Measurements from ENCODE around the gene TOX4. TPM values are rescaled to one million over a fixed set of nuclear protein-coding genes. Genes with fewer than 3 reads are reported as not detected.
A peak's percentile ranks its signal among the peaks of the same experiment; 100 is the strongest.

Gene TOX4
- total RNA-seq, 1 donor from 2014 or later: 68.1 TPM

DNA sequence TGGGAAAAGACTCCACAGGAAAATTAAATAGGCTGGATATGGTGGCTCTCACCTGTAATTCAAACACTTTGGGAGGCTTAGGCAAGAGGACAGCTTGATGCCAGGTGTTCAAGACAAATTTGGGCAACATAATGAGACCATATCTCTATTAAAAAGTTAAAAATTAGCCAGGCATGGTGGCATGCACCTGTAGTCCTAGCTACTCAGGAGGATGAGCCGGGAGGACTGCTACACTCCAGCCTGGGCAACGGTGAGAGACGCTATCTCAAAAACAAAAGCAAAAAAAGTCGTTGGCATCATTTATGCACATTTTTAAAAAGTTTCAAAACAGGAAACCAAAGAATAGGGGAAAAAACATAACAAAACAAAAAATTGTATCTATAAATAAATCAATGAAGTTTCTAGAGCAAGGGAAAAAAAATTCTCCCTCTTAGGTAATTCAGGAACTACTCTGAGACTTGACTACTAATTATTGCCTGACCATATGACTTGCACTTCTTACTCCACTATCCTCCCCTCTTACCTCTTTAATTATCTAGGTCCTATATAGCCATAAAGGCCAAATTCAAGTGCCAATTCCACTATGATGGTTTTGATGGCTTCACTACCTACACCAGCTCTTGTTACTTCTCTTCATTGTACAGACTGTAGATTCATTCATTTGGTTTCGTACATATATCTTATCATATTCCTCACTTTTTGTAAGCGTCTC, 32.6 kb downstream of the TOX4 start:
- peak overlapping the region; percentile 97 for H3K27ac Mint-ChIP-seq
- intact Hi-C loops (cut with micrococcal nuclease): loop anchor here (10.0 kb wide), 1 partner anchor 245 kb away; the partner anchor contains the start of gene HNRNPC

DNA sequence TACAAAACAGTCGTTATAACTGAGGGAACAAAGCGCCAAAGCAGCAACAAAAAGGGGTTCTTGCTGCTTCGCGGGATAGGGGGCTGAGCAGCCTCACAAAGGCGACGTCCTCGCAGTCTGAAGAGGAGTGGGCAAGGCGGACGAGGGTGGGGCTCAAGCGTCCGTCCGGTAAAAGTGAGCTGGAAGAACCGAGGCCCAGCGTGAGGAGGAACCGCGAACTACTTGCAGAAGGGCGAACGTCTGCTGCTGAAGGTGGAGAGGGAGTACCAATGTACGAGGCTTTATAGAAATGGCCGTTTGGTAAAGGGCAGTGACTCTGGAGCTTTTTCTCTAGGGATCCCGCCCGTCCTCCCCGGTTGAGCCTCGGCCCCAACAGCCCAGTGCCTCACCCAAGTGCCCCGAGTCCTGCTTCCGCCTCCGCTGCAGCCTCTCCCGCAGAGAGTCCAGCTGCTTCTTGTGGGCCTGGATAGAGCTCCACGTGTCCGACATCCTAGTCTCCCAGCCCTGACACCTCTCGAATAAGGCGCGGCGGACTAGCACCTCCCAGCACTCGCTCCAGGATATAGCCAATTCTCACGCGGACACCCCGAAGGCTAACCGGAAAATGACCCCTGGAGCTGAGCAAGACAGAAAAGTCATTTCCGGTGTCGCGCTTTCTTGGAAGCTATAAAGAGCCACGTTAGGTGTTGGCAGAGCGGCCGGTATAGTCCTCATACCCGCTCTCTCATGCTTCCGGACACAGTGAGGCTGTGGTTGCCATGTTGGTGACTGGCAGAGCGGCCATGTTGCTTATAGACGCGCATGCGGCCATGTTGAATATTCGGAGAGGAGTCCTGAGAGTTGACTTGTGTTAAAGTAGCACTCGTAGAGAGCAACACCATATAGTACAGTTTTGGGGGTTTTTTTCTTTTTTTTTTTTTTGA, 34.0 kb downstream of the TOX4 start, which contains the start of gene METTL3:
METTL3 (minus strand) TSS at position 606 of the 923 bp plus-strand sequence; CDS start at position 489, 117 bp downstream.
- Mint-ChIP-seq H3K36me3 (ENCODE audit: low read depth) (peaks cover 33% of the 10 kb centered on the region), H3K27ac (peak within 1 kb of the TSS; percentile 97), H3K9me3 (no peaks in the 10 kb centered on the region), H3K4me3 (ENCODE audit: low read depth) (peak within 1 kb of the TSS; percentile 88), H3K27me3 (ENCODE audit: low read depth) (peaks cover 5% of the 10 kb centered on the region), H3K4me1 (ENCODE audit: low read depth) (peaks cover 28% of the 10 kb centered on the region)
- intact Hi-C loops (cut with micrococcal nuclease): loop anchor here (1.0 to 10.0 kb wide), 5 partner anchors 15 to 246 kb away; partner anchors contain the start of genes CHD8, HNRNPC, SALL2 and TOX4
- peak; percentile 91 for DNase-seq (ENCODE audit: low spot score)

More for the DNA sequence above, 32.6 kb downstream of the TOX4 start:
- no peak for DNase-seq (ENCODE audit: low spot score)
- Mint-ChIP-seq H3K27me3 (ENCODE audit: low read depth) (peaks cover 3% of the 10 kb centered on the region), H3K36me3 (ENCODE audit: low read depth) (peaks cover 42% of the 10 kb centered on the region), H3K4me3 (ENCODE audit: low read depth) (peak overlapping the region; percentile 88), H3K4me1 (ENCODE audit: low read depth) (peaks cover 37% of the 10 kb centered on the region), H3K9me3 (no peaks in the 10 kb centered on the region)

DNA sequence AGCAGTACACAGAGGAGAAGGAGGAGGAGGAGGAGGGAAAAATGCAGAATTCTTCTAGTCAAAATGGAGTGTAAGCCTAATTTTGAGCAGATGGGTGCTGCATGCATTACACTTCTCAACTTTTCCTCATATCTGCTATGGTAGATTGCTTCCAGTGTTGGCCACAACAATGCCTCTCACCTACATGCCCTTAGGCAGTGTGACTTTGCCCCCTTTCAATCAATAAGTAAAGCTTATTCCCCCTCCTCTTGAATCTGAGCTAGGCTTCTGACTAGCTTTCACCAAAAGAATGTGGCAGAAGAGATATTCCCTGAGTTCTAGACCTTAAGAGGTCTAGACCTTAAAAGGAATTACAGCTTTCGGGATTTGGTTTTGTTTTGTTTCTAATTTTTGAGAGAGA, 37.3 kb downstream of the TOX4 start:
- intact Hi-C loops (cut with micrococcal nuclease): loop anchor here (10.0 kb wide), 1 partner anchor 250 kb away; the partner anchor contains the start of gene HNRNPC
- H3K9me3 Mint-ChIP-seq: no peaks in the 10 kb centered on the region
- H3K4me3 Mint-ChIP-seq (ENCODE audit: low read depth): no peak overlapping the region
- H3K4me1 Mint-ChIP-seq (ENCODE audit: low read depth): peaks cover 15% of the 10 kb centered on the region
- H3K27me3 Mint-ChIP-seq (ENCODE audit: low read depth): peaks cover 10% of the 10 kb centered on the region
- no peak for DNase-seq (ENCODE audit: low spot score)
- peaks cover 13% of the 10 kb centered on the region for H3K36me3 Mint-ChIP-seq (ENCODE audit: low read depth)
- no peak overlapping the region for H3K27ac Mint-ChIP-seq

DNA sequence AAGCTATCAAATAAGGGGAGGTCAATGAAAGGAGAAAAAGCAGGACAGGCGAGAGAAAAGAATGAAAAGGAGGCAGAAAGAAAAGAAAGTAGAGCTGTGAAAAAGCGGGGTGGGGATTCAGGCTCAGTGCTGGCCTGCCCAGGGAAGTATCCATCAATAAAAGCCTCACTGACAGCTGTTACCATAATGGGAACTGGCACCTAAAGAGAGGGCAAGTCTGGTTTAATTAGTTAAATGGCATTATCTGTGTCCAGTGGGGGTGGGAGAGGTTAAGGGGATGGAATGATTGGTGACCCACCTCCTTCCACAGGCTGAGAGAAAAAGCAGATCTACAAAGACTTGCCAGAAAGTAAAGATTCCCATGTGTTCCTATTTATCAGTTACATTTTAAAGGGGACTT, 41.7 kb downstream of the TOX4 start:
- Mint-ChIP-seq H3K4me3 (ENCODE audit: low read depth) (no peak overlapping the region), H3K36me3 (ENCODE audit: low read depth) (no peaks in the 10 kb centered on the region), H3K27ac (no peak overlapping the region), H3K4me1 (ENCODE audit: low read depth) (peaks cover 6% of the 10 kb centered on the region), H3K9me3 (no peaks in the 10 kb centered on the region), H3K27me3 (ENCODE audit: low read depth) (peaks cover 6% of the 10 kb centered on the region)
- no peak for DNase-seq (ENCODE audit: low spot score)
- intact Hi-C loops (cut with micrococcal nuclease): loop anchor here (10.0 kb wide), 1 partner anchor 254 kb away; the partner anchor contains the start of gene HNRNPC

DNA sequence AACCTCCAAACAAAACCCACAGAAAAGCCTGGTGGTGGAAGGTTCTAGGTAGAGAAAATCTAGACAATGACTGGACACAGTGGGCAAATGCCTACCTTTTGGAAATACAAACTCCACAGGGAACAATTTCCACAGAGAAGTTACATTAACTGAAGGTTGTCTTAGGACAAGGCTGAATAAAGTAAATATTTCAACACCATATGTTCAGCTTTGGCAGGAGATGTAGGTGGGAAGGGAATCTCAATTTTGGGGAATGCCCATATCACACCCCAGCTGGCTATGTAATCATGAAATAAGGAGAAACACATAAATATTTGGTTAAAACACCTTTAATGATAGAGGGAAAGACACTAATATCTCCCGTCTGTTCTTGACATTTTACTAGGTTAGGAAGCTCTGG, 43.8 kb downstream of the TOX4 start:
- Mint-ChIP-seq H3K4me3 (ENCODE audit: low read depth) (no peak overlapping the region), H3K36me3 (ENCODE audit: low read depth) (no peaks in the 10 kb centered on the region), H3K9me3 (no peaks in the 10 kb centered on the region), H3K27me3 (ENCODE audit: low read depth) (peaks cover 5% of the 10 kb centered on the region), H3K27ac (no peak overlapping the region), H3K4me1 (ENCODE audit: low read depth) (peaks cover 12% of the 10 kb centered on the region)
- intact Hi-C loops (cut with micrococcal nuclease): no loop called here
- DNase-seq (ENCODE audit: low spot score): no peak

DNA sequence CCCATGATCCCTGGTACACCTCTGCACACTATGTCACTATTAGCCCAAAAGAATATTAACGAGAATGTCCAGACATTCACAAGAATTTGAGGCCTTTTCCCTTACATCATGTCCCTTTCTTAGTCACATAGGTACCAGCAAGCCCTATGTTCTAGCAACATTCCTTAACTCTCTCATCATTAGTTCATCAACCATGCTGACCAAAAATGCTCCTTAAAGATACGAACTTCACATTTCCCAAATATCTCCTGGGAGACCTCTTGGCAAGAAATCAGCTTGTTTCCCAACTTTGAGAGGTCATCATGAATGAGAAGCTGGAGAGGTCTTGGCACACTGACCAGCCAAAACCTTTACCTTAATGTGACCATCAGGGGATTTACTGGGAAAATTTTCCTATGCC, 44.5 kb downstream of the TOX4 start:
- no peaks in the 10 kb centered on the region for H3K9me3 Mint-ChIP-seq
- peaks cover 12% of the 10 kb centered on the region for H3K4me1 Mint-ChIP-seq (ENCODE audit: low read depth)
- H3K4me3 Mint-ChIP-seq (ENCODE audit: low read depth): no peak overlapping the region
- no peaks in the 10 kb centered on the region for H3K36me3 Mint-ChIP-seq (ENCODE audit: low read depth)
- H3K27ac Mint-ChIP-seq: no peak overlapping the region
- peaks cover 5% of the 10 kb centered on the region for H3K27me3 Mint-ChIP-seq (ENCODE audit: low read depth)
- intact Hi-C loops (cut with micrococcal nuclease): no loop called here
- no peak for DNase-seq (ENCODE audit: low spot score)

DNA sequence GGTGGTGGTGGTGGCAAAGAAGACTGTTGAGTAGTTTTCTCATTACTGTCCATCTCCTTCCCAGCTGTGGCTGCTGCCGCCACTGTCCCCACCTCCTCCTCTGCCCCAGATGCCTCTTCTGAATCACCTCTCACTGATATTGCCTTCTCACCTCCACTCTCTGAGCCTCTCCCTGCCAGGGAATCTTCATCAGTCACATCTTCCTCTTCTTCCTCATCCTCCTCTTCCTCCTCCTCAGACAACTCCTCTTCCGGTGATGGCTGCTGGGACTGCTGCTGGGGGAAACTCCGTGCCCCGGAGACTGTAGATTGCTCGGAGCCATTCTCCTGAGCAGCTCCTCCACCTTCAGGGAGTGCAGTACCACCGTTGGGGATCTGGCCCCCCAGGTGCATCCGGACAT, 46.2 kb downstream of the TOX4 start:
- Mint-ChIP-seq H3K4me1 (ENCODE audit: low read depth) (peaks cover 19% of the 10 kb centered on the region), H3K4me3 (ENCODE audit: low read depth) (no peak overlapping the region), H3K27me3 (ENCODE audit: low read depth) (peaks cover 4% of the 10 kb centered on the region), H3K36me3 (ENCODE audit: low read depth) (no peaks in the 10 kb centered on the region), H3K9me3 (no peaks in the 10 kb centered on the region), H3K27ac (no peak overlapping the region)
- no peak for DNase-seq (ENCODE audit: low spot score)
- intact Hi-C loops (cut with micrococcal nuclease): no loop called here

DNA sequence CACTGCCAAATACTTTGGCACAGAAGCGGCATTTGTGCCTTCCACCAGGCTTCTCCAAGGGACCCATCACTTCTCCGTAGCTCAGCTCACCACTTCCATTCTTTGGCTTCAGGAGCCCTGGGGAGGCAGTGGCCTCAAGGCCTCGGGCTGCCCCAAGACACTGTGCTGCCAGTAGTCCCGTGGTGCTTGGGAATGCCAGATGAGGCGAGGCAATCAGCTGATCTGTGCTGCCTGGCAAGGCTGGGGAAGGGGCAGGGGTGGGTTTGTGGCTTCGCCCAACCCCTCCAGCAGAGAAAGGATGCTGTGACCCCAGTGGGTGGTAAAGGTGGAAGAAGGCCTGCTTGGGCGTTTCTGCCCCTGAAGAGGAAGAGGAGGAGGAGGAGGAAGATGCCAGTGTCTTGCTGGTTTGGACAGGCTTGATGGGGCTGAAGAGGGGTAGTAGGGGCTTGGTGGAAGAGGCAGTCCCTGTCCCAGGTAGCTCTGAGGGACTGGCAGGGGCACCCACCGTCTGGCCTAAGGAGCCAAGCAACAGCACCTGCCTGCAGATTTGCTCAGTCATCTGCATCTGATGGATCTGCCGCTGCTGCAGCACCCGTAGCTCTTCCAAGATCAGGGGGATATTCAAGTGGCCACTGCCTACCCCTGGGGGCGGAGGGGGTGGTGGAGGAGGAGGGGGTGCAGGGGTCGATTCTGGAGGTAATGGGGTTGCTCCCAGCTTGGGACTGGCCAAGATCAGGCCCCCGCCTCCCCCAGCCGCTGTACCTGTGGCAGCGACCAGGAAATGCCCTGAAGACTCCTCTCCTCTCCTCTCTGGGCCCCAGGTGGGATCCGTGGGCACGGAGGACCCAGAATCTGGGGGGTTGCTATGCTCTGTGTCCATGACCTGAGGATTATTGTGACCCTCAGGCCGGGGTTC, 47.8 kb downstream of the TOX4 start:
- DNase-seq (ENCODE audit: low spot score): no peak
- Mint-ChIP-seq H3K27me3 (ENCODE audit: low read depth) (peaks cover 9% of the 10 kb centered on the region), H3K27ac (no peak overlapping the region), H3K36me3 (ENCODE audit: low read depth) (no peaks in the 10 kb centered on the region), H3K4me3 (ENCODE audit: low read depth) (peak overlapping the region; percentile 89), H3K9me3 (no peaks in the 10 kb centered on the region), H3K4me1 (ENCODE audit: low read depth) (peaks cover 19% of the 10 kb centered on the region)
- intact Hi-C loops (cut with micrococcal nuclease): no loop called here

DNA sequence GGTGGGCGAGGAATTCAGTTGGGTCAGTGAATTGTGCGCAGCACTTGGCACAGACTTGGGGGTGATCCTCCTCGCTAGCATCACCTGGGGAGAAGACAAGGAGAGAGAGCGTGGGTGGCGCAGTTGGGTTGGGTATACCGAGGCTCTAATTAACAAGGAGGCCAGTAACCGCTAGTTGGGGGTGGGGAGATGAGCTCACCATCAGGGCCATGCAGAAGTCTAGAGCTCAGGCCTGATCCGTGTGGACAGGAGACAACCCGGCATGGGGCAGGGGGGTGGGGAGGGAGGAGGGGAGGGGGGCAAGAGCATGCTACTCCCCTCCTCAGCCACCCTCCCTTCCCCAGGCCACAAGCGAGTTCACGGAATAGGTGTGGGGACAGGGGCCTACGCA, 48.6 kb downstream of the TOX4 start:
- intact Hi-C loops (cut with micrococcal nuclease): no loop called here
- Mint-ChIP-seq H3K9me3 (no peaks in the 10 kb centered on the region), H3K4me1 (ENCODE audit: low read depth) (peaks cover 16% of the 10 kb centered on the region), H3K36me3 (ENCODE audit: low read depth) (no peaks in the 10 kb centered on the region), H3K27ac (peak overlapping the region; percentile 56), H3K27me3 (ENCODE audit: low read depth) (peaks cover 11% of the 10 kb centered on the region), H3K4me3 (ENCODE audit: low read depth) (peak overlapping the region; percentile 89)
- DNase-seq (ENCODE audit: low spot score): no peak

DNA sequence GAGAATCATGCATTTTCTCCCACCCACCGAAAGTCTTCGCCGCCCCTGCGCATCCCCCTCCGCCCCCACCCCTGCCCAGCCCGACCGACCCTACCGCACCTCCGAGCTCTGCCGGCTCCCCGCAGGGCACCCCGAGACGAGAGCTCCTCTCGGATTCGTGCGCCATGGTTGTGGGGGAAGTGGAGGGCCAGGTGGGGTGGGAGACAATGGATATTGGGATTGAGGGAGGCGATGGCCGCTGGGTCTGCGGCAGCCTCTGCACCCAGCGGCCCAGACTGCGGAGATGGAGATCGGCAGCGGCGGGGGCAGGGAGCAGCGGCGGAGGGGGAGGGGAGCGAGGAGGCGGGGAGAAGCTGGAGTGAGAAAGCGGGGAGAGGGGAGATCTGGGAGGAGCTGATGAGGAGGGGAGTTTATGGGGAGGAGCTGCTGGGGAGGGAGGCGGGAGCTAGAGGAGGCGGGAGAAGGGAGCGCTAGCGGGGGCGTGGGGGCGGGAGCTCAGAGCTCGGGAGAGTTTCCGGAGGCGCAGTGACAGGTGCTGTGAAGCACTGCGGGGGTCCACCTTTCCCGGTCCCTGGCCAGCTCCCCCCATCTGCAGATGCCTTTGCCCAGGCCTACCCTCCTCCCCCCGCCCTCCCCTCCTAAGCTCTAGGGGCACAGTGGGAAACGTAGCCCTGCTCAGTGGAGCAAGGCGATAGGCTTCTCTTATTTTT, 49.1 kb downstream of the TOX4 start, which contains the start of gene SALL2:
SALL2 (minus strand) TSS at position 385 of the 710 bp plus-strand sequence; CDS start at position 166, 219 bp downstream.
- peaks cover 14% of the 10 kb centered on the region for H3K27me3 Mint-ChIP-seq (ENCODE audit: low read depth)
- no peaks in the 10 kb centered on the region for H3K9me3 Mint-ChIP-seq
- H3K4me1 Mint-ChIP-seq (ENCODE audit: low read depth): peaks cover 13% of the 10 kb centered on the region
- H3K4me3 Mint-ChIP-seq (ENCODE audit: low read depth): peak within 1 kb of the TSS; percentile 89
- DNase-seq (ENCODE audit: low spot score): peak; percentile 39
- no peaks in the 10 kb centered on the region for H3K36me3 Mint-ChIP-seq (ENCODE audit: low read depth)
- intact Hi-C loops (cut with micrococcal nuclease): loop anchor here (1.0 kb wide), 1 partner anchor 15 kb away; the partner anchor contains the start of gene METTL3
- peak within 1 kb of the TSS; percentile 56 for H3K27ac Mint-ChIP-seq

DNA sequence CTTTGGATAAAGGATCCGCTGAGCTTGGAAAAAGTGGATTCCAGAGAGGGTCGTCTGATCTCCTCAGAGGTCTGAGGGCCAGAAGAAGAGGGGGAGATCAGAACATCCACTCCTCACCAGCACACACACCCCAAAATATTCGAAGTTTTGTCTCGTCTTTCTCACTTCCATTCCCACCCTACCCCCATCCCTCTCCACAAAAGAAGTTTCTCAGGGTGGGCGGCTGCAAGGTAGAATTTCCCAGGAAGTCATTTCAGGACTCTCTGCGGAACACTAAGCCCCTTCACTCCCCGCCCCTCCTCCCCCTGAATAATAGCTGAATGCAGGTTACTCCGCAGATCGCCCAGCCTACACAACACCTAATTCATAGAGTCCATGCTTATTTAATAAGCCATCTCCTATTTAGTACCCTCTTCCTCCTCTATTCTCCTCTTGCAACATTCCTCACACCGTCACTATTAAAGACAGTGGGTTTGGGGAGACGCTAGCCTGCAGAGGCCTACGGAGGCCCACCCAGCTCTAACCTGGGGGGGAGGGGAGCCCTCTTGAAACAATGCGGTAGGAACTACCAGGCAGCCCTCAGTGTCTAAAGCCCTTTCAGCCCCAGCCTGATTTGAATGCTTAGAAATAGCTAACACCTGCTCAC, 49.8 kb downstream of the TOX4 start:
- intact Hi-C loops (cut with micrococcal nuclease): loop anchor here (1.0 kb wide), 1 partner anchor 15 kb away; the partner anchor contains the start of gene METTL3
- peaks cover 13% of the 10 kb centered on the region for H3K4me1 Mint-ChIP-seq (ENCODE audit: low read depth)

More for the DNA sequence above, 49.8 kb downstream of the TOX4 start:
- Mint-ChIP-seq H3K27me3 (ENCODE audit: low read depth) (peaks cover 14% of the 10 kb centered on the region), H3K27ac (no peak overlapping the region), H3K9me3 (no peaks in the 10 kb centered on the region), H3K36me3 (ENCODE audit: low read depth) (no peaks in the 10 kb centered on the region), H3K4me3 (ENCODE audit: low read depth) (peak overlapping the region; percentile 89)
- DNase-seq (ENCODE audit: low spot score): no peak

All from activated T-helper 2 cell treated with anti-CD3 and anti-CD28 coated beads, Interferon-gamma antibody, Interleukin-2, Interleukin-4, amounts not matched to agents 10 μg/mL and 5 μg/mL and 100 μg/mL, durations not matched to agents 14 hours and 24 hours and 36 hours (primary cell).